Bronchial epithelial cell (primary cell): ENCODE data around the gene CD2AP. TPM values are rescaled to one million over a fixed set of nuclear protein-coding genes. Genes with fewer than 3 reads are reported as not detected.

Source experiments
- DNase-seq: peaks from one replicate; pipeline ENCODE4 v3.0.0-alpha.2; 2010; ENCODE audit warnings: low read depth
- FAIRE-seq: peaks from 2 replicates; lab custom pipeline; 2011; peaks lifted over from hg19 to GRCh38; lab: Jason Lieb, UNC
- H3K27me3 ChIP-seq: 2 replicates; pipeline ENCODE4 v1.5.1; 2011; ENCODE audit warnings: low read length; ENCODE audit not compliant: control insufficient read depth, insufficient read depth
- H3K36me3 ChIP-seq: 2 replicates; pipeline ENCODE4 v1.5.1; 2011; ENCODE audit warnings: low read length; ENCODE audit not compliant: control insufficient read depth, insufficient read depth
- H3K4me3 ChIP-seq: 2 replicates; pipeline ENCODE4 v1.5.1; 2011; ENCODE audit warnings: mild to moderate bottlenecking, low read depth, low read length, control low read depth
- CTCF ChIP-seq: IDR thresholded peaks from 2 replicates; pipeline ENCODE4 v1.5.1; 2011; ENCODE audit warnings: mild to moderate bottlenecking, moderate library complexity, low read length, control low read depth, inconsistent platforms; ENCODE audit not compliant: insufficient read depth, severe bottlenecking
- total RNA-seq: library from RNA; depleted of rRNA; stranded (reverse); fragments of >200 nt; gene quantifications from 2 replicates; pipeline ENCODE4 v1.2.1, GENCODE V29; 2014

Gene CD2AP
- total RNA-seq, 1 donor from 2014 or later, result 24.0 TPM

- DNase-seq (no peak), FAIRE-seq (no peak)
- H3K36me3 ChIP-seq, result no peaks in the 10 kb centered on the region
- TF ChIP-seq CTCF, result no peak
- H3K27me3 ChIP-seq, result no peaks in the 10 kb centered on the region
- no peak overlapping the region for H3K4me3 ChIP-seq
Measured at GRCh38 chr6:47447722-47448121, 29.9 kb upstream of the CD2AP start.

GRCh38 chr6:47451162-47451561 is 26.4 kb upstream of the CD2AP start:
- DNase-seq (no peak), FAIRE-seq (no peak)
- Histone ChIP-seq H3K36me3 (no peaks in the 10 kb centered on the region), H3K27me3 (no peaks in the 10 kb centered on the region), H3K4me3 (no peak overlapping the region)
- no peak for TF ChIP-seq CTCF

DNA sequence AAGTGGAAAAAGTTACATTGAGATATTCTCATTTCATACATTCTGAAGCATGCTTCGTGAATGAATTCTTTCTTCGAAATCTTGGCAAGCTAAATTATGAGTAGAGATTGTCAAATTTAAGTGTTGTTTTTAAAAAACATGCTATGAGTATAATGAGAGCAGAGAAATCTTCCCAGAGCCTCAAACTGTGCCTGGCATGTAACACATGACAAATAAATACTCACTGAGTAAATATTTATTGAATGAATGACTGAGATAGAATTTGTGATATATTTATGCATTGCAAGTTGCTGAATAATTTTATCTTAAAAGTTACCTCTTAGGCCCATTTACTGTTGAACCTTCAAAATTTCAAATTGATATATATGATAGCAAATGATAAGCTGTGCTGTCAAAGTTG is 24.7 kb upstream of the CD2AP start:
- Histone ChIP-seq H3K36me3 (no peaks in the 10 kb centered on the region), H3K4me3 (no peak overlapping the region), H3K27me3 (no peaks in the 10 kb centered on the region)
- DNase-seq (peak; percentile 39), FAIRE-seq (no peak)
- no peak for TF ChIP-seq CTCF

DNA sequence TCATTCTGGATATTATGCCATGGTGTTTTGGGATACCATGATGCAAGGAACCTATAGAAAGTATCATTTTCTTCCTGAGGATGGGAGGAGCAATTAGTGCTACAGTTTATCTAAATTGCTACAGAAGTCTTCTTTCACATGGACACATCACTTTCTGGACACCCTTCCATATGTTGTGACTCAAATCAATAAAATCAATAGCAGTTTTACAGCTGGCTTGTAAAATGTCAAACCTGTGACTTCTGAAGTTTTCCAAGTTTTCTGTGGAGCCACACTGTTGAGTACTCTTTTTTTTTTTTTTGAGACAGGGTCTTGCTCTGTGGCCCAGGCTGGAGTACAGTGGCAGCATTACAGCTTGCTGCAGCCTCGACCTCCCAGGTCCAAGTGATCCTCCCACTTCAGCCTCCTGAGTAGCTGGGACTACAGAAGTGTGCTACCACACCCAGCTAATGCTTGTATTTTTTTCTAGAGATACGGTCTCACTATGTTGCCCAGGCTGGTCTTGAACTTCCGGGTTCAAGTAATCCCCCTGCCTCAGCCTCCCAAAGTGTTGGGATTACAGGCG is 24.1 kb upstream of the CD2AP start:
- H3K36me3 ChIP-seq, result no peaks in the 10 kb centered on the region
- no peak for TF ChIP-seq CTCF
- FAIRE-seq (no peak), DNase-seq (no peak)
- H3K27me3 ChIP-seq, result no peaks in the 10 kb centered on the region
- H3K4me3 ChIP-seq, result no peak overlapping the region

DNA sequence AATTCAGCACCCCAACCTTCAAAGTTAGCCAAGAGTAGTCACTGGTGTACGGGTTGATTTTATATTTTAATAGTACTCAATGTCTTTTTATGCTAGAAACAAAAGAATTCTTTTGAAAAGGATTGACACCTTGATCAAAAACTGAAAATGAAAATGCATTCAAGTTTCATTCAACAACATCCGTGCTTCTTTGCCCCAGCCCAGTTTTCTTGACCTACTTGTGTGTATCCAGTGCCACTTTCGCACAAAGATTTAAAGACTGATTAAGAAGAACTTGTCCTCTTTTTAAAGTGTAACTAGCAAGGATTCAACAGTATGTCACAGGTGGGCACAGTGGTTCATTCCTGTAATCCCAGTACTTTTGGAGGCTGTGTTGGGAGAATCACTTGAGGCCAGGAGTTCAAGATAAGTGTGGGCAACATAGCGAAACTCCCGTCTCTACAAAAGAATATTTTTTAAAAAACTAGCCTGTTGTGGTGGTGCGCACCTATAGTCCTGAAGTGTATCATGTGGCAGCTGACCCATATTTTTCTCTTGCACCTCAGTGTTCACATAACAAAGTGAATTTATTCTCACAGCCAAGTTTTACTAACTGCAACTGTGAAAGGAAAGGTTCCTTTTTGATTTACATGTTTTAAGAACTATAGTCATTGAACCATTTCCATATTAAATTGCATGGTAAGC is 22.7 kb upstream of the CD2AP start:
- no peak for DNase-seq
- Histone ChIP-seq H3K36me3 (no peaks in the 10 kb centered on the region), H3K4me3 (no peak overlapping the region), H3K27me3 (no peaks in the 10 kb centered on the region)
- no peak for FAIRE-seq
- no peak for TF ChIP-seq CTCF
